ENCODE measurements around the gene CALN1. TPM values are rescaled to one million over a fixed set of nuclear protein-coding genes. Genes with fewer than 3 reads are reported as not detected.

CALN1 gene
- total RNA-seq, 6 experiments from 2014 or later: 0.06 to 0.98 (median 0.34) TPM

DNA sequence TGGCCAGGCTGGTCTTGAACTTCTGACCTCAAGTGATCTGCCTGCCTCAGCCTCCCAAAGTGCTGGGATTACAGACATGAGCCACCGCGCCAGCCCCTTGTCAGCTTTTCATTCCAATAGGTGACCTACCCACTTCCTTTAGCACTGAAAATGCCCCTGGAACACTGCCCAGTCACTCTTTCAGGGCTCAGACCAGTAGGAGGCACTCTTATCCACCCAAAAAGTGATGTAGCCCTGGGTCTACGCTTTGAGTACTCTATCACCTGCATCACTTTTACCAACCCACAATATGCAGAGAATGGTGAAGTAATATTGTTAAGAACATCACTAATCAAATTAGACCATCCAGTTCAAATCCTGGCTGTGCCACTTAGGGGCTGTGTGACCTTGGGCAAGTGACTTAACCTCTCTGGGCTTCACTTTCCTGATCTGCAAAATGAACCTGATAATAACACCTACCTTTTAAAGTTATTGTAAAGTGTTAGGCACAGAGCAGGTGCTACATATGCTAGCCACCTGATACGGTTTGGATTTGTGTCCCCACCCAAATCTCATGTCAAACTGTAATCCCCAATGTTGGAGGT lies 5.2 kb downstream of the CALN1 start:
- ATAC-seq (no peak), DNase-seq (no peak)
- Histone ChIP-seq H3K4me1 (no peaks in the 10 kb centered on the region), H3K9me3 (no peaks in the 10 kb centered on the region), H3K36me3 (no peaks in the 10 kb centered on the region), H3K27ac (no peak overlapping the region), H3K4me3 (no peak overlapping the region), H3K27me3 (no peaks in the 10 kb centered on the region)
- 70% methylated on average over 2 of the region's 4 CpGs for whole genome bisulfite sequencing (ENCODE audit: insufficient coverage, low coverage, low lambda C conversion rate, missing lambda C conversion rate)
- TF ChIP-seq CTCF (IDR thresholded peaks at IDR 0.05) (no peak), POLR2A (IDR thresholded peaks at IDR 0.05) (no peak)
- intact Hi-C loops (cut with DNase I): no loop called here

GRCh38 chr7:72405871-72406270 lies 6.3 kb downstream of the CALN1 start:
- no peak for DNase-seq
- H3K36me3 ChIP-seq: no peaks in the 10 kb centered on the region
- H3K4me3 ChIP-seq: no peak overlapping the region
- no peaks in the 10 kb centered on the region for H3K27me3 ChIP-seq
- TF ChIP-seq CTCF (IDR thresholded peaks at IDR 0.05): no peak
- no peak for TF ChIP-seq POLR2A (IDR thresholded peaks at IDR 0.05)
- no peaks in the 10 kb centered on the region for H3K9me3 ChIP-seq
- H3K27ac ChIP-seq: no peak overlapping the region
- intact Hi-C loops (cut with DNase I): no loop called here
- ATAC-seq: no peak
- WGBS (ENCODE audit: insufficient coverage, low coverage, low lambda C conversion rate, missing lambda C conversion rate): no CpG with 5 or more reads among the region's 15 CpGs
- no peaks in the 10 kb centered on the region for H3K4me1 ChIP-seq

DNA sequence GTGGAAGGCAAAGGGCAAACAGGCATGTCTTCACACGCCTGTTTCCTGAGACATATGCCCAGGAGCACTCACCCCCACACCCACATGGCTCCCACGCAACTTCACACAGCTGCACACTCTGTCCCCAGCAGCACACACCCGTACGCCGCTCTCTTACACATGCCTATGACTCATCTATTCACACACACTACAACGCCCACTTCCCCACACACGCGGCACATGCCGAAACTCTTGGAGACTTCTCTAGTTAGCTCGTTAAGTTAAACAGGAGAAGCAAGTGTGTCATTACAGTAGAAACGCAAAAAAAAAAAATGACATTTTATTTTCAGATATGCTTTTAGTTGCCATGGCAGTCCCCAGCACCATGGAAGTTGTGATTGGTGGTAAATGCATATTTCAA lies 6.7 kb downstream of the CALN1 start:
- WGBS (ENCODE audit: insufficient coverage, low coverage, low lambda C conversion rate, missing lambda C conversion rate): 56% methylated on average over 9 of the region's 11 CpGs
- Histone ChIP-seq H3K9me3 (no peaks in the 10 kb centered on the region), H3K4me1 (no peaks in the 10 kb centered on the region), H3K27me3 (no peaks in the 10 kb centered on the region), H3K27ac (no peak overlapping the region), H3K36me3 (no peaks in the 10 kb centered on the region), H3K4me3 (no peak overlapping the region)
- DNase-seq (peak in 1 of 3 donors; percentile 24), ATAC-seq (peak in 1 of 4 donors; percentile 28)
- intact Hi-C loops (cut with DNase I): no loop called here
- no peak for TF ChIP-seq POLR2A (IDR thresholded peaks at IDR 0.05)
- TF ChIP-seq CTCF (IDR thresholded peaks at IDR 0.05): no peak

DNA sequence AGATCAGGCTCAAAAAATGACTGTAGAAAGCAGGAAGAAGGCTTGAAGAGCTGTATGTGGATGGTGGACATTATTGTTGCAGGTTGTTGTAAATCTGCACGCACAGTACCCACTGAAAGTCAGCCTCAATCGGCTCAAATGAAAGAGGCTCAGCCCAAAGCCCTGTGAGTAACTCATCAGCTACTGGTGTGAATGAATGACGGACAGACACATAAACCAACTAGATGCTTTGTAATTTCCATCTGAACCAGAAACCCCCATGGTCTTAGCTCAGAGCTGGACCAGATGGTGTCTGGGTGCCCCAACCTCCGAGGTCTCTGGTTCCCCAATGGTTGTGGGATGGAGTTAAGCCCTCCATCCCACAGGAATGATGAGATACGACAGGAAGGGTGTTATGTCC lies 7.4 kb downstream of the CALN1 start:
- Histone ChIP-seq H3K4me3 (no peak overlapping the region), H3K27me3 (no peaks in the 10 kb centered on the region)
- WGBS (ENCODE audit: insufficient coverage, low coverage, low lambda C conversion rate, missing lambda C conversion rate): 61% methylated on average over 5 of the region's 5 CpGs

More for the DNA sequence above, 7.4 kb downstream of the CALN1 start:
- no peak for TF ChIP-seq POLR2A (IDR thresholded peaks at IDR 0.05)
- no peak for TF ChIP-seq CTCF (IDR thresholded peaks at IDR 0.05)
- H3K27ac ChIP-seq: no peak overlapping the region
- no peaks in the 10 kb centered on the region for H3K36me3 ChIP-seq
- no peaks in the 10 kb centered on the region for H3K4me1 ChIP-seq
- intact Hi-C loops (cut with DNase I): no loop called here
- DNase-seq (no peak), ATAC-seq (no peak)
- H3K9me3 ChIP-seq: no peaks in the 10 kb centered on the region
